GM21447 (cell line): ENCODE results near the gene FCHSD2.
"Not testable (repeated sequence)": the region's sequence is repeated elsewhere in the genome, so short reads cannot be mapped to it uniquely, and the experiment has no call there.

Experiments used
- ATAC-seq: cut with Tn5 transposase; IDR thresholded peaks from one replicate; pipeline ENCODE4 v1.9.1; 2021; ENCODE audit not compliant: unreplicated experiment

The FCHSD2 gene

DNA sequence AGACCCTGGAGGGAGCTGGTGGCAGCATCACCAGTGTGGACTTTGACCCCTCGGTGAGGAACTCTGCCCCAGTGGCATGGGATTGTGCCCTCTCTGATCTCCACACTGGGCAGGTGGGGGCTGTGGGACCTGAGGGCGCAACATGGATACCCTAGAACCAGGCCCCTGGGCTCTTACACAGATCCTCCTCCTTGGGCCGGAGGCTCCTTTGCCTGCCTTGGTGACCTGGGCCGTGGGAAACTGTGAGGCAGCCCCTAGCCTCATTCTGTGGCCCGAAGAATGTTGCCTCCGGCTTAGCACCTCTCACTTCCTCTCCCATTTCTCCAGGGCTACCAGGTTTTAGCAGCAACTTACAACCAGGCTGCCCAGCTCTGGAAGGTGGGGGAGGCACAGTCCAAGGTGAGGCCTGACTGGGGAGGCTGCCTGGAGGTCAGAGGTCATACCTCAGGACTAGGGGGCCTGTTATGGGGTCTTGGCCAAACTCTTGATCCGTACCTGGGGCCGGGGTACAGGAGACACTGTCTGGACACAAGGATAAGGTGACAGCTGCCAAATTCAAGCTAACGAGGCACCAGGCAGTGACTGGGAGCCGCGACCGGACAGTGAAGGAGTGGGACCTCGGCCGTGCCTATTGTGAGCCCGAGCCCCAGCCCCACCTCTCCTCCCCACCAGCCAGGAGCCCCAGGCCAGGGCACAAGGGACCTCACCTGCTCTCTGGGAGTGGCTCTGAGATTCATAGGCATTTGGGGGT, 315.8 kb downstream of the FCHSD2 start:
- no peak for ATAC-seq

DNA sequence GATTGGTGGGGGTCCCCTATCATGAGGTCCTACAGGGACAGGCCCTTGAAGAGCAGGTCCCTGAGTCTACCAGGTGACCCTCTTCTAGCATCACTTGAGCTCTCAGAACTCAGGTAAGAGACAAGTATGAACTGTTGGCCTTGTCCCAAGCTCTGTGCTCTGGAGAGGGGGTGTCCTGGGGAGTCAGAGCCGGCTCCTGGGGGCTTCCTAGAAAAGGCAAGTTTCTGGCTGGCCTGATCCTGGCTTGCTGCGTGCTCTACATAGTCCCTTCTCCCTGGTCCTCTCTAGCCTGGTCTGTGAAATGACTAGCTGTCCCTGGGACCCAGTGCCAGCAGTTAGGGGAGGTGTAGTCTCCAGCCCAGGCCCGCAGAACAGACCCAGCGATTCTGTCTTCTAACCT, 316.5 kb downstream of the FCHSD2 start:
- ATAC-seq: no peak

DNA sequence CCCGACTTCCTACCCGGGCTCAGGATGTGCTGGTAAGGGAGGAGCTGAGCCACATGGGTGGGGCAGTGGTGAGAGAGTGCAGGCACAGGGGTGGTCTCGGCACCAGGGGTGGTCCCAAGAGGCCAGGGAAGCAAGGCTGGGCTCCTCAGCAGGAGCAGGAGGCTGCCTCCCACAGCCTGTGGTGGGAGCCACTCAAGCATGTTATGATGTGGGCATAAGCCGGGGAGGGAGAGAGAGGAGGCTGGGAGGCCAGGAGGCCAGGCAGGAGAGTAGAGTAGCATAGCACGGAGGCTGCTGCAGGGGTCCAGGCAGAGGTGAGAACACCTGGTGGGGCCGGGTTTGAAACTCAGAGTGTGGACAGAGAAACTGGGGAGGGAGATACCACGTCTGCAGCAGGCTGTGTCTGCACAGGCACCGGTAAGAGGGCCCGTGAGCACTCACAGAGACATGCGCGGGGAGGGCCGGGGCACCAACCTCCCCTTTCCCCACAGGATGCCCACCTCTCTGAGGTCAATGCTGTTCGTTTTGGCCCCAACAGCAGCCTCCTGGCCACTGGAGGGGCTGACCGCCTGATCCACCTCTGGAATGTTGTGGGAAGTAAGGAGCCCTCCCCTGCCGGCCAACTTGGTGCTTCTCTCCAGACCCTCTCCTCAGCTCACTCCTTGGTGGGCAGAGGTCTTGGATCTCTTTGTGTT, 317.2 kb downstream of the FCHSD2 start:
- ATAC-seq: no peak

DNA sequence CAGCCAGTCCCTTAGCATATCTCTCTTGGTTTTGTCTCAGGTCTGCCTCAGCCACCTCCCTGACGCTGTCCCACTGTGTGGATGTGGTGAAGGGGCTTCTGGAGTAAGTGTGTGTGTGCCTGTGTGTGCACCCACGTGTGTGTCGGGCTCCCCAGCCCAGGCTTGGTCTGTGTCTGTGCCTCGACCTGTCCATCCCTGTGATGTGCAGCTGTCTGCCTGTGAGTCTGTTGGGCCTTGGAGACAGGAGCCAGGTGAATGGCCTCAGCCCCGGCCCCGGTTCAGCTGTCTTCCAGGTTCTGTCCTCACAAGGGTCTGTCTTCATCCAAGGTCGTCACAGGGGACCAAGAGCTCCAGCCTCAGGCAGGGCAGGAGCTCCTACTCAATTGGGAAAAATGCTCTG, 318.1 kb downstream of the FCHSD2 start:
- no peak for ATAC-seq

DNA sequence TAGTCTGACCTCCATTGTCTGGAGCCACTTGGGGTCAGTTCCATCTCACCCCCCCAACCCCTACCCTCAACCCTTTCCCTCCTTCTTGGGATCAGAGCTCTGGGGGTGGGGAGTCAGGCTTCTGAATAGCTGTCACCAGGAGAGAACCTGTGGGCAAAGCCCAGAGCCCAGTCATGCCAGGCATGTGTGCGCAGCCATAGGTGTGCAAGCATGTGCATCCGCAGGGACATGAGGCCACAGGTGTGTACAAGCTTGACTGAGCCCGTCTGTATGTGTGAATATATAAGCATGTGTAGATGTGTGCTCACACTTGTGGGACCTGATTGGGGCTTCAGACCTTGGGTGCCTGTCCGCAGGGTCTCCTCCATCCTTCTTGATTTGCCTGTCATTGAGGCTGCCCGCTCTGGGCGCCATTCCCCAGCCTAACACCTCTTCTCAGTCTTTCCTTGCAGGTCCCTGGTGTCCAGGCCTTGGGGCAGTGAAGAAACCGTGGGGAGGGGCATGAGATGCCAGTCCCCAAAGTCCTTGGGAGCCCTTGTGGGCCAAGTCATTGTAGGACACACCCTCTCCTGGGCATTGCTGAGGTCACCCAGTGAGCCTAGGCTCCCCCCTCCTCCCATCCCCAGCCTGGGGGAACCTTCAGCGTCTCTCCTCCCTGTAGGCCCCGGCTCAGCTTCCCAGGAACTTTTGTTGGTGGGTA, 318.9 kb downstream of the FCHSD2 start:
- ATAC-seq: no peak

DNA sequence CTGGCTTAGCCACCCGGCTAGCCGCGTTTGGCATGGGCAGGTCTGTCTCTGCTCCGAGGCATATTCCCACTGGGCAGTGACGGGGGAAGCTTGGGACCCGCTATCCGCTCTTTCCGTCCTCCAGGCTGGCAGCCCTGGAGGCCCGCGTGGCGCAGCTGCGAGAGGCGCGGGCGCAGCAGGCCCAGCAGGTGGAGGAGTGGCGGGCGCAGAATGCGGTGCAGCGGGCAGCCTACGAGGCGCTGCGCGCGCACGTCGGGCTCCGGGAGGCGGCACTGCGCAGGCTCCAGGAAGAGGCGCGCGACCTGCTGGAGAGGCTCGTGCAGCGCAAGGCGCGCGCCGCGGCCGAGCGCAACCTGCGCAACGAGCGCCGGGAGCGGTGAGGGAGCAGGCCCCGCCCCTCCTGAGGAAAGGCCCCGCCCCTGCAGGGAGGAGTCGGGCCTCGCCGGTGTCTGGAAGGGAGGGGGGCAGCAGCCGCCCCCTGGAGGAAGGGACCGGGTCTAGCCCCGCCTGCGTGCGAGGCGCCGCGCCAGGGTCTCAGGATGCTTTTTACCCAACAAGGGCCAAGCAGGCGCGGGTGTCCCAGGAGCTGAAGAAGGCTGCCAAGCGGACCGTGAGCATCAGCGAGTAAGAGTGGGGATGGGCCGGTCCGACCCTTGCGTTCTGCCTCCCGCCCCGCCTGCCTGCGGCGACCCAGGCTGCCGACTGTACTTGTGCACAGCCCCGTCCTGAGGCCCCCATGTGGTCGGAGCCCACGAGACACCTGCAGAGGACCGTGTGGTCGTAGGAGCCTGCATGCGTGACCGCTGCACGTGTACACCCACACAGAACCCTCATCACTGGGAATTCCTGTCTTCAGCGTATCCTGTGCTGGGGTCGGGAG, 320.0 kb downstream of the FCHSD2 start:
- ATAC-seq: no peak

DNA sequence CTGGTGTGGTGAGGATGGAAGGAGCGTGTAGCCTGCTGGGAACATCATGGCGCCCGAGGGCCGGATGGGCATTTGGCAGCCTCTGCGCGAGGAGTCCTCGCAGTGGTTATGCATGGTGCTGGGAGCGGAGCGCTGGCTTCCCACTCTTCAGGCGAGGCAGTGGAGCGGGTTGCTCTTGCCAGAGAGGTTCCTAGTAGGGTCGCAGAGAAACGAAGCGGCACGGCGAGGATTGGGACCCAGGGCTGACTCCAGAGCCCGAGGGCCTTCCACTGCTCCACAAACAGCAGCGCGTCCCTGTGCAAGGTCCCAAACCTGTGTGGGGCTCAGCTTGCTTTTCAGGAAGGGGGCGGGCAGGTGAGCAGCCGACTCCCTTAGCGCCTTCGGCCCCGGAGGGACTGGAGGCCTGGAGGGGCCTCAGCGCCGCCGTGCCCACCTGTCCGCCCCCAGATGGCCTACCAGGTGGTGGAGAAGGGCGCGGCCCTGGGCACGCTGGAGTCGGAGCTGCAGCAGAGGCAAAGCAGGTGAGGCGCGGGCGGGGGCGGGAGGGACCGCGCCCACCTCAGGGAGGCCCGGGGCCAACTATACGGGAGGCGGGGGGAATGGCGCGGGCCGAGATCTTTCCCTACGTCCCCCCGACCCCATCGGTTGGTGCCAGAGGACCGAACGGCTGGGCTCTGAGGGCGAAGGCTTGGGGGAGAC, 320.7 kb downstream of the FCHSD2 start:
- ATAC-seq: no peak

DNA sequence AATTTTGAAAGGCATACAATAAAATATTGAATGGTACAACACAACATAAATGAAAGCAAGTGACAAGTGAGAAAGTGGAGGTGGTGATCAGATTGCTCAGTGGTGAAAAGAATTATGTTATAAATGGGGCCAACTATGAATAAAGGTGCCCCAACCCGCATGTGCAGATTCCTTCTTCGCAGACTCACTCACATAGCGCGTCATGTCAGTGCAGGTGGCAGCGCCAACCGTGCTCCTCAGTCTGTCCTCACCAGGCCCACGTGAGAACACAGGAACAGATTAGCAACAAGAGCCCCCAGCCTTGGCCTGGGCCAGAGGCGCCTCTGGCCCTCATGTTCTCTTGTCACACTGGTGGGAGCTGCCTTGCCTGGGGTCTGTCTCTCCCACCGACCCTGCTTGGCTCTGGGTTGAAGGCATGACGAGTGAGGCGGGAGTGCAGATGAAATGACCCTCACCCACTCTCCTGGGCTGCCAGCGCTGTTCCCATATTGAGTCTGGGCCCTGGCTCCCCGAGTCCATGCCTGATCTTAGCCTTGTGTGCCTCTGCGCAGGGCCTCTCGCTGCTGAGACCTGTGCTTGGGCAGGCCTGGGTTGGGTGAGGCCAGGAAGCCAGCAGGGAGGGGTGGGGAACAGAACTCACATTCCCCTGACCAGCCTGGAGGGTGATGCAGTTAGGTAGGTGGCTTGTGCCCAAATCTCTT, 321.5 kb downstream of the FCHSD2 start:
- ATAC-seq: no peak

DNA sequence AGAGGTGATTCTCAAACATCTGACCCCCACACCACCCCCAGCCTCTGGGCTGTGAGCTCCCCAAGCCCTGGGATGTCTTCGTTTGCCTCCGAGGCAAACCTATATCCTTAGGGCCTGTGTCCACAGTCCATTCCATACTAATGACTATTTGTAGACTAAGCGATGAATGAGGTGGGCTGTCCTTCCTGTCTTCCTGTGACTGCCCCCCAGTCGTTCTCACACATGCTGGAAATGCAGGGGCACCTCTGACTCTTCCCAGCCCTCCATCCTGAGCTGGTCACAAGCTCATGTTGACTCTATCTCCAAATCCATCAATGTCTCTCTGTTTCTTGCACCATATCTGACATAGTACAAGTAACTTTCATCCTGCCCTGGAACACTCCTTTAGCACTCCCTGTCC, 323.1 kb downstream of the FCHSD2 start:
- no peak for ATAC-seq

DNA sequence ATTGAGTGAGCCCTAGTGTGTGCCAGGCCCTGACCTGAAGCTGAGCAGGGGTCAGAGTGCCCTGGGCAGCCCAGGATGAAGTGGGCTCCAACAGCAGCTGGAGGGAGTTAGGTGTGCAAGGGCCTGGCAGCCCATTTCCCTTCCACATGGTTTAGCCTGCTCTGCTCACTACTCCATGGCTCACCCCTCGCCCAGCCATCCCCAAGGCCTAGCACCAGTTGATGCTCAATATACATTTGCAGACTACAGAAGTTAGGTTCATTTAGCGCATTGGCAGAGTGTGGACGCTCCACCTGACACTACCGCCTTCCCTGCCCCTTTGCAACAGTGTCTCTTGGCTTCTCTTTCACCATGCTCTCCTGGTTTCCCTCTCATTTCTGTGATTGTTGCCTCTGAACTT, 324.2 kb downstream of the FCHSD2 start:
- ATAC-seq: no peak

DNA sequence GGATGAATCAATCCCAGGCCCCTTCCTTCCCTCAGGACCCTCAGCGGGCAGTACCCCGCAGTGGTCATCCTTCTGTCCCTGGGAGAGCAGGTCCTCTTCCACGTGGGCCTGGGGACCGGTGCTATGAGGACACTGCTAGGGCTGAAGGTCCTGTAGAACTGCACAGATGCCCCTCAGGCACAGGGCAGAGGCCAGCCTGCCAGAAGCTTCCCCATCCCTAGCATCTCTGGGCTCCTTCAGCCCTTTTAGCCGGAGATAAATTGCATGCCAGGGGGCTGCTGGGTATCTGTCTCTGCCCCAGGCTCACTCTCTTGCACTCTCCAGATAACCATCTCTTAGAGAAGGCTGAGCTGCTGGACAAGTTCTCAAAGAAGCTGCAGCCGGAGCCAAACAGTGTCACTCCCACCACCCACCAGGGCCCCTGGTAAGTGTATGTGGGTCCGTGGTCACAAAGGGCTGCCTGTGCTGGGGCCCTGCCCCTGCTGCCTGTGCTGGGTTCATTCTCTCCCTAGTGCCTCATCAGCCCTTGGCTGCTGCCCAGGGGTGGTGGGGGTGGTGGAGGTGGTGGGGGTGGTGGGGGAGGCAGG, 325.6 kb downstream of the FCHSD2 start:
- no peak for ATAC-seq

DNA sequence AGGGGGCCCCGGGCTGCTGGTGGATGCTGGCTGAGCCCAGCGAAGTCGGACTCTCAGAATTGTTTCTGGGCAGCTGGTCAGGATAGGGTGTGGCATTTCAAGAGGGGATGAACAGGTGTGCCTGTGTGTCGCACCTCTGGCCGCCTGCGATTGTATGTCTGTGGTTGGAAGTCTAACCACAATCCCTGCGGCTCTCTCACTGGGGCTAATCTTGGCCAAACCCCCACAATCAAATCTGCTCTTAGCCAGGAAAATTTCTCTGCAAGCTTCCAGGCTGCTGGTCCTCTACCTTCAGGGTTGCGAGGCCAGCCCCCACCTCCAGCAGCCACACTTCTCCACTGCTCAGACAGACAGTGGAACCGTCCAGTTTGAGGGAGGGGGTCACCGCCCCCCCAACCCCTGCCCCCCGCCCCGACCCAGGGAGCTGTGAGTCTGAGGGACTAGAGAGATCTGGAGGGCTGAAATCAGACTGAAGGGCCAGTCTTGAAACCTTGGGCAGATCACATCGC, 327.0 kb downstream of the FCHSD2 start:
- peak; percentile 6 for ATAC-seq

DNA sequence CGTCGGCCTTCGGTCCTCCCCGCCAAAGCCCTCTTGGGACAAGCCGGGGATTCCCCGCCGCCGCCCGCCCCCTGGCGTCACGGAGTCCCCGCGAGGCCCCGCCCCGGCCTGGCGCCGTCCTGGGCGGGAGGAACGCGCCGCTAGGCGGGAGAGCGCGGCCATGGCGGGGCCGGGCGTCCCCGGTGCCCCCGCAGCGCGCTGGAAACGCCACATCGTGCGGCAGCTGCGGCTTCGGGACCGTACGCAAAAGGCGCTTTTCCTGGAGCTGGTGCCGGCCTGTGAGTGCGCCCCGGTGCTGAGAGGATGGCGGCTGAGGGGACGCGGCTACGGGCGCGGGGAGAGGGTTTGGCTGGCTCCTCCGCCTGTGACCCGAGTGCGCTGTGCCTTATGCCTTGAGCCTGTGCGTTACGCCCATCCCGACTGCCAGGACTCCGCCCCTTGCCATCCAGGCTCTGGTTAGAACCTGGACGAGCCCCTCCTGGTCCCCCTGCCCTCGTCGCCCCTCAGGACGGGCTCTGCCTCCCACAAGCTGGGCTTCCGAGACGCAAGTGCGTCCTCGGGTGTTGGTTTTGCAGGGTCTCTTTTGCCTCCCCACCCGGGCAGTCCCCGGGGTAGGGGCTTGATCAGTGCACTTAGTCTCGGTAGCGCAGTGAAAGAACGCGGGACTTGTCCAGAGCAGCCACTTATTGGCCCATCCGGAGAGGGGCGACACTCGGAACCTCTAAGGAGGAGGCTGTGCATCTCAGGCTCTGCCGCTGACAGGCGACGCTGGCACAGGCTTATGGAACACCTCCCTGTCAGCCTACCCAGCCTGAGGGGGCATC, 327.6 kb downstream of the FCHSD2 start, which contains the start of gene ATG16L2:
Gene ATG16L2 (plus strand): TSS at position 126 of the 824 bp plus-strand sequence. CDS start 35 bp downstream, at position 161.
- ATAC-seq: peak; percentile 43

DNA sequence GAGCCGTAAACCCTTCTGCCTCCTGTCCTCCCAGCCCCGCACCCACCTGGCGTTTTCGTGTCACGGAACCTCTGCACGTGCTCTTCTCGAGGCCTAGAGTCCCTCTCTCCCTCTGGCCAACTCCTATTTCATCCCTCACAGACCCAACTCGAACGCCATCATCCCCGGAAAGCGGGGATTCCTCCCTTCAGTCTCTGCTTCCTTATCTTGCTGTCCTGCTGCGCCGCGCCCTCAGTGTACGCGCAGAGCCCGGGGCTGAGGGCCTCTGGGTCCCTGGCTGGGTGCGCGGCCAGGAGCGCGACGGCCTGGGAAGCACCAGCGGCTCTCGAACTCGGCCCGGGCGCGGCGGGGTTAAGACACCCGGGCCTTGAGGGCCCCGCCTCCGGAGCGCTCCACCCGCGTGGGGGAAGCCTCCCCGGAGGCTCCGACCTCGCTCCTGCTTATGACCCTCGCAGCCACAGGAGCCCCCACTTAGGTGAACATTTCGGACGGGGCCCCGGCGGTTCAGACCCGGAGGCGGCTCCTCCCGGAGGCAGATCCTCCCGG, 328.3 kb downstream of the FCHSD2 start:
- ATAC-seq: peak; percentile 38

DNA sequence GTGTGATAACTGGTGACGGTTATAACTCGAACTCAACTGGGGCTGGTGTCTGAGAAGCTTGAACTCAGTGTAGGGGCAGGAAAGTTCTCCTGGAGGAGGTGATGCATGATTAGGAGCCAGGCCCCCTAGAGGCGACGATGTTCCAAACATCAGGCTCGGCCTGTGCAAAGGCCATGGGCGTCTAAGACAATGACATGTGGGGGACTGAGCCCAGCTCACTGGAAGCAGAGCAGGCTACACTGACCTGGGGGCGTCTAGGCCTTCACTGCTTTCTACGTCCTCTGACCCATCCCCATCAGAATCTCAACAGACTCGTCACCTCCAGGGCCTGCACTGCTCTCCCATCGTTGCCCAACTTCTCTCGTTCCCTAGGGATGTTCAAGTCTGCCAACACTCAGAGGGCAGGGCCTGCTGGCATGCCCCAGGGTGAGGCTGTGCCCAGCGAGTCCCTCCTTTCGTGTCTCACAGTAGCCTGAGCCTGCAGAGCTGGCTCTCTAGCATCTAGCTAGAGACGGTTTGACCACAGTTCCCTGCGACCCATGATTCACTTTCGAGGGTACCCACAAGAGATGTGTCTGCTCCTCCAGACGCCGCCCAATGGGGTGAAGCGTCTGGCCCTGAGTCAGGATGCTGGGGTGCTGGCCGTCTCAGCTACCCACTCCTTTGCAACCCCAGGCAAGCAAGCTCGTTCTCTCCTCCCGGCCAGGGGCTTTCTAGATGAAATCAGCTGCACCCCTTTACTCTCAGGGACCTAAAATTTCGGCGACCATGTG, 329.0 kb downstream of the FCHSD2 start:
- peak; percentile 34 for ATAC-seq

DNA sequence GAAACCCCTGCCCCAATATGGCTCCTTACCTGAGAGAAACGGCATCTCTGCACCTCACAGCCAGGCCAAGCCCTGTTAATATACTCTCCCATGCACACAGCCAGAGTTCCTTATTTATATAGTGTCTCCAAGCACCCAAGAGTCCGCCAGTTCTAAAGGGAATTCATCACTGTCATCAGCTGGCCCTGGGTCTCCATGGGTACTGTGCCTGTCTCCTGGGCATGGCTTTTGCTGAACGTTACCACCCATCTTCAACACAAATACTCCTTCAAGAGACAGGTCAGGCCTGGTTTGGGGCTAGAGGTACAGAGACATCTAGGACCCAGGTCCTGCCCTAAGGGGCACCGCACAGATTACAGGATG, 329.5 kb downstream of the FCHSD2 start:
- ATAC-seq: no peak

DNA sequence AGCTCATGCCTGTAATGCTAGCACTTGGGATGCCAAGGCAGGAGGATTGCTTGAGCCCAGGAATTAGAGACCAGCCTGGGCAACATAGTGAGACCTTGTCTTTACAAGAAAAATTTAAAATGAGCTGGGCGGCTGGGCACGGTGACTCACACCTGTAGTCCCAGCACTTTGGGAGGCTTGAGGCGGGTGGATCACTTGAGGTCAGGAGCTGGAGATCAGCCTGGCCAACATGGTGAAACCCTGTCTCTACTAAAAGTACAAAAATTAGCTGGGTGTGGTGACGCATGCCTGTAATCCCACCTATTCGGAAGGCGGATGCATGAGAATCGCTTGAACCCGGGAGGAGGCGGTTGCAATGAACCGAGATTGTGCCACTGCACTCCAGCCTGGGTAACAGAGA, 330.4 kb downstream of the FCHSD2 start:
- ATAC-seq: not testable (repeated sequence)
